Neural progenitor cell (in vitro differentiated cells): Measurements from ENCODE around the gene DRG2. TPM values are rescaled to one million over a fixed set of nuclear protein-coding genes. Genes with fewer than 3 reads are reported as not detected.

ENCODE experiments used
- DNase-seq: peaks from one replicate; pipeline ENCODE4 v3.0.0-alpha.2; 2016; ENCODE audit warnings: low spot score
- H2AFZ ChIP-seq: fragments of 200-600 bp; sonication (generic); replicated peaks from 2 replicates; pipeline ENCODE4 v1.6.1; 2016; ENCODE audit warnings: antibody characterized with exemption
- H3F3A ChIP-seq: fragments of 200-600 bp; sonication (generic); 2 replicates; pipeline ENCODE4 v1.6.1; 2016; ENCODE audit warnings: antibody characterized with exemption, low read depth
- H3K27ac ChIP-seq: fragments of 200-600 bp; sonication (generic); 2 replicates; pipeline ENCODE4 v1.5.1; 2016; ENCODE audit warnings: mild to moderate bottlenecking
- H3K27me3 ChIP-seq: fragments of 200-600 bp; sonication (generic); 2 replicates; pipeline ENCODE4 v1.6.1; 2016; ENCODE audit warnings: mild to moderate bottlenecking, moderate library complexity
- H3K36me3 ChIP-seq: fragments of 200-600 bp; sonication (generic); 2 replicates; pipeline ENCODE4 v1.5.1; 2016
- H3K4me1 ChIP-seq: fragments of 200-600 bp; sonication (generic); 2 replicates; pipeline ENCODE4 v1.6.1; 2016; ENCODE audit warnings: mixed run types
- H3K4me2 ChIP-seq: fragments of 200-600 bp; sonication (generic); 2 replicates; pipeline ENCODE4 v1.6.1; 2016
- H3K4me3 ChIP-seq: fragments of 200-600 bp; sonication (generic); 2 replicates; pipeline ENCODE4 v1.5.1; 2016
- H3K79me2 ChIP-seq: fragments of 200-600 bp; sonication (generic); 2 replicates; pipeline ENCODE4 v1.6.1; 2016; ENCODE audit warnings: low read depth
- H3K9ac ChIP-seq: fragments of 200-600 bp; sonication (generic); 2 replicates; pipeline ENCODE4 v1.6.1; 2016
- H3K9me3 ChIP-seq: fragments of 200-600 bp; sonication (generic); 2 replicates; pipeline ENCODE4 v1.5.1; 2016; ENCODE audit warnings: low read depth
- H4K20me1 ChIP-seq: fragments of 200-600 bp; sonication (generic); 2 replicates; pipeline ENCODE4 v1.6.1; 2016; ENCODE audit warnings: low read depth
- H3K27ac Mint-ChIP-seq: 3 replicates; pipeline ENCODE4 v1.8.0; 2021; ENCODE audit warnings: mixed read lengths
- H3K27me3 Mint-ChIP-seq: 2 replicates; pipeline ENCODE4 v1.8.0; 2022; ENCODE audit warnings: low read depth, mild to moderate bottlenecking, inconsistent platforms, moderate library complexity, mixed read lengths; ENCODE audit not compliant: insufficient read depth
- H3K36me3 Mint-ChIP-seq: 3 replicates; pipeline ENCODE4 v1.8.0; 2021; ENCODE audit warnings: mixed read lengths
- H3K4me1 Mint-ChIP-seq: 3 replicates; pipeline ENCODE4 v1.8.0; 2021; ENCODE audit warnings: mixed read lengths
- H3K4me3 Mint-ChIP-seq: 3 replicates; pipeline ENCODE4 v1.8.0; 2021; ENCODE audit warnings: mild to moderate bottlenecking, moderate library complexity, mixed read lengths
- H3K9me3 Mint-ChIP-seq: 3 replicates; pipeline ENCODE4 v1.8.0; 2020; ENCODE audit warnings: mixed read lengths
- EZH2 ChIP-seq: fragments of 200-600 bp; sonication (generic); IDR thresholded peaks from 2 replicates; pipeline ENCODE4 v1.6.1; 2017; ENCODE audit warnings: antibody characterized with exemption, mild to moderate bottlenecking, moderate library complexity
- EZH2phosphoT487 ChIP-seq: fragments of 200-600 bp; sonication (generic); IDR thresholded peaks from 2 replicates; pipeline ENCODE4 v1.6.1; 2017; ENCODE audit warnings: antibody characterized with exemption
- total RNA-seq: library from RNA; depleted of rRNA; stranded (reverse); fragments of >200 nt; gene quantifications from 2 replicates; pipeline ENCODE4 v1.2.3, GENCODE V29; 2015; ENCODE audit warnings: low replicate concordance
- TF ChIP-seq, protein P1 (sequence below): fragments of 200-600 bp; sonication (generic); IDR thresholded peaks from 2 replicates; pipeline ENCODE4 v1.5.1; 2017; ENCODE audit warnings: antibody characterized with exemption, mild to moderate bottlenecking

Gene DRG2
- total RNA-seq, 1 donor from 2014 or later: 24.8 TPM

GRCh38 chr17:18111330-18111971 lies 23.7 kb downstream of the DRG2 start:
- H3K4me2 ChIP-seq: peak overlapping the region; percentile 1
- no peak overlapping the region for H3K9ac ChIP-seq
- H3K9me3 Mint-ChIP-seq: no peaks in the 10 kb centered on the region
- H3K4me3 ChIP-seq: no peak overlapping the region
- H3K36me3 Mint-ChIP-seq: peaks cover 2% of the 10 kb centered on the region
- H3F3A ChIP-seq: no peaks in the 10 kb centered on the region
- H3K4me3 Mint-ChIP-seq: no peak overlapping the region
- peaks cover 9% of the 10 kb centered on the region for H3K27me3 Mint-ChIP-seq
- H3K27me3 ChIP-seq: no peaks in the 10 kb centered on the region
- no peak for TF ChIP-seq EZH2
- no peak for TF ChIP-seq EZH2phosphoT487
- TF ChIP-seq, protein P1, sequence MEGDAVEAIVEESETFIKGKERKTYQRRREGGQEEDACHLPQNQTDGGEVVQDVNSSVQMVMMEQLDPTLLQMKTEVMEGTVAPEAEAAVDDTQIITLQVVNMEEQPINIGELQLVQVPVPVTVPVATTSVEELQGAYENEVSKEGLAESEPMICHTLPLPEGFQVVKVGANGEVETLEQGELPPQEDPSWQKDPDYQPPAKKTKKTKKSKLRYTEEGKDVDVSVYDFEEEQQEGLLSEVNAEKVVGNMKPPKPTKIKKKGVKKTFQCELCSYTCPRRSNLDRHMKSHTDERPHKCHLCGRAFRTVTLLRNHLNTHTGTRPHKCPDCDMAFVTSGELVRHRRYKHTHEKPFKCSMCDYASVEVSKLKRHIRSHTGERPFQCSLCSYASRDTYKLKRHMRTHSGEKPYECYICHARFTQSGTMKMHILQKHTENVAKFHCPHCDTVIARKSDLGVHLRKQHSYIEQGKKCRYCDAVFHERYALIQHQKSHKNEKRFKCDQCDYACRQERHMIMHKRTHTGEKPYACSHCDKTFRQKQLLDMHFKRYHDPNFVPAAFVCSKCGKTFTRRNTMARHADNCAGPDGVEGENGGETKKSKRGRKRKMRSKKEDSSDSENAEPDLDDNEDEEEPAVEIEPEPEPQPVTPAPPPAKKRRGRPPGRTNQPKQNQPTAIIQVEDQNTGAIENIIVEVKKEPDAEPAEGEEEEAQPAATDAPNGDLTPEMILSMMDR: no peak
- H3K4me1 ChIP-seq: peaks cover 7% of the 10 kb centered on the region
- no peaks in the 10 kb centered on the region for H3K79me2 ChIP-seq
- peaks cover 31% of the 10 kb centered on the region for H3K4me1 Mint-ChIP-seq
- H3K27ac ChIP-seq: no peak overlapping the region
- H3K27ac Mint-ChIP-seq: peak overlapping the region; percentile 79
- peak overlapping the region; percentile 64 for H2AFZ ChIP-seq
- DNase-seq: no peak
- no peaks in the 10 kb centered on the region for H4K20me1 ChIP-seq
- no peaks in the 10 kb centered on the region for H3K36me3 ChIP-seq
- H3K9me3 ChIP-seq: no peaks in the 10 kb centered on the region

DNA sequence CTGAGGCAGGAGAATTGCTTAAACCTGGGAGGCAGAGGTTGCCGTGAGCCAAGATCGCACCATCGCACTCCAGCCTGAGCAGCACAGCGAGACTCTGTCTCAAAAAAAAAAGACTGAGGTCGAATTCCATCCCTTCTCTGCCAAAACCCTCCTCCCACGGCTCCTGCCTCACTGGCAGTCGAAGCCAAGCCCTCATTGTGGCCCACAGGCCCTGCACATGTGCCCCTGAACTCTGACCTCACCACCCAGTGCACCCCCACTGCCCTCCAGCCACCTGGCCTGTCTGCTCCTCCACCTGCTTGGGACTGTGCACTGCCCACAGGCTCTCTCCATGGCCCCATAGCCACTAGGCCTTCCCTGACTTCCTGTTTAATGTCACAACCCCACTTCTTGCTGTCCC lies 27.8 kb downstream of the DRG2 start:
- no peak for DNase-seq
- Histone ChIP-seq H3K4me2 (no peak overlapping the region), H3K79me2 (no peaks in the 10 kb centered on the region), H3K9ac (no peak overlapping the region), H3K4me1 (peaks cover 7% of the 10 kb centered on the region), H2AFZ (no peak overlapping the region), H3K36me3 (no peaks in the 10 kb centered on the region), H3K27ac (no peak overlapping the region), H3K9me3 (no peaks in the 10 kb centered on the region), H3K27me3 (no peaks in the 10 kb centered on the region), H4K20me1 (no peaks in the 10 kb centered on the region), H3K4me3 (no peak overlapping the region), H3F3A (no peaks in the 10 kb centered on the region)
- TF ChIP-seq EZH2: no peak
- no peak for TF ChIP-seq EZH2phosphoT487
- TF ChIP-seq, protein P1: no peak
- Mint-ChIP-seq H3K9me3 (peaks cover 10% of the 10 kb centered on the region), H3K4me3 (no peak overlapping the region), H3K27ac (no peak overlapping the region), H3K4me1 (peaks cover 32% of the 10 kb centered on the region), H3K27me3 (peaks cover 4% of the 10 kb centered on the region), H3K36me3 (no peaks in the 10 kb centered on the region)

- Mint-ChIP-seq H3K27me3 (peaks cover 4% of the 10 kb centered on the region), H3K36me3 (no peaks in the 10 kb centered on the region), H3K4me1 (peaks cover 32% of the 10 kb centered on the region), H3K9me3 (peaks cover 10% of the 10 kb centered on the region), H3K27ac (no peak overlapping the region), H3K4me3 (no peak overlapping the region)
- no peak overlapping the region for H2AFZ ChIP-seq
- H3K9ac ChIP-seq: no peak overlapping the region
- H3K79me2 ChIP-seq: no peaks in the 10 kb centered on the region
- H3K27me3 ChIP-seq: no peaks in the 10 kb centered on the region
- H3K27ac ChIP-seq: no peak overlapping the region
- peaks cover 7% of the 10 kb centered on the region for H3K4me1 ChIP-seq
- H3K36me3 ChIP-seq: no peaks in the 10 kb centered on the region
- H3K4me3 ChIP-seq: no peak overlapping the region
- no peak for TF ChIP-seq EZH2
- no peak for TF ChIP-seq EZH2phosphoT487
- TF ChIP-seq, protein P1: no peak
- no peak overlapping the region for H3K4me2 ChIP-seq
- no peak for DNase-seq
- H3F3A ChIP-seq: no peaks in the 10 kb centered on the region
- H3K9me3 ChIP-seq: no peaks in the 10 kb centered on the region
- H4K20me1 ChIP-seq: no peaks in the 10 kb centered on the region
Measured at GRCh38 chr17:18116078-18116477, 28.3 kb downstream of the DRG2 start.
